GM18502 (cell line): ENCODE results near the gene CASTOR2.
"Not testable (repeated sequence)": the region's sequence is repeated elsewhere in the genome, so short reads cannot be mapped to it uniquely, and the experiment has no call there.

Experiments used
- ATAC-seq: cut with Tn5 transposase; IDR thresholded peaks from one replicate; pipeline ENCODE4 v1.9.1; 2021; ENCODE audit warnings: mild to moderate bottlenecking; ENCODE audit not compliant: unreplicated experiment, poor library complexity

The CASTOR2 gene

DNA sequence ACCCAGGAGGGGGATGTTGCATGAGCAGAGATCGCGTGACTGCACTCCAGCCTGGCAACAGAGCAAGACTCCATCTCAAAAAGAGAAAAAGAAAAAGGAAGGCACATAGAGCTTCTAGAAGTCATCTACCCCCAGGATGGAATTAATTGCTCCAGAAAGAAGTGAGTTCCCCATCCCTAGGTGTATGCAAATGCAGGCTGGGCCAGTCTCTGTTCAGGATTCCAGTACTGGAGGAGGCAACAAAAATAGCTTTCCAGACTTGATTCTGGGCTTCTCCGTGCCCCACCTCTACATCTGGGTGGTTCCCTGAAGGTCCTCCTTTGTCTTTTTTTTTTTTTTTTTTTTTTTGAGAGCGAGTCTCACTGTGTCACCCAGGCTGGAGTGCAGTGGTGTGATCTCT is 28.6 kb downstream of the CASTOR2 start:
- no peak for ATAC-seq

DNA sequence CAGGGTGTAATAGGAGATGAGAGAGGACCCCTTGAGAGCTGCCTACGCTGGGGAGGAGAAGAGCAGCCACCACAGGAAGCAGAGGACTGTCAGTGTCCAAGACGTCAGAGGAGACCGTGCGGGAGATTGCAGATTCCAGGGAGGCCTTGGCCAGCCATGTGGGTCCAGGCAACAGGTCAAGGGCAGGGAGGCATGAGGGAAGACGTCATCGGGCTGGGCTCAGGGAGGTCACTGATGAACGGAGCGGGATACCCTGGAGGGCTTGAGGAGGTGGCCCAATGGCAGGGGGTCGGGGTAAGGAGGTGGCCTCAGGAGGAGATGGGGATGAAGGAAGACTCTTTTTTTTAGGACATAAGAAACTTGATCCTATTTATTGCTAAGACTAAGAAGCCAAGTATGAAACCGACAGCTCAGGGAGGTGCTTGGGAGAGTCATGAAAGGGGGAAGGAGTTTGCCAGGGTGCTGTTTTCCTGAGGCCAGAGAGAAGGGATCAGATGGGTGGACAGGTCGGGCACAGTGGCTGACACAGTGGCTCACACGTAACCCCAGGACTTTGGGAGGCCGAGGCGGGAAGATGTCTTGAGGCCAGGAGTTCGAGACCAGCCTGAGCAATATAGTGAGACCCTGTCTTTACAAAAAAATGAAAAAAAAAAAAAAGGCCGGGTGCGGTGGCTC is 30.5 kb downstream of the CASTOR2 start:
- ATAC-seq, result not testable (repeated sequence)

DNA sequence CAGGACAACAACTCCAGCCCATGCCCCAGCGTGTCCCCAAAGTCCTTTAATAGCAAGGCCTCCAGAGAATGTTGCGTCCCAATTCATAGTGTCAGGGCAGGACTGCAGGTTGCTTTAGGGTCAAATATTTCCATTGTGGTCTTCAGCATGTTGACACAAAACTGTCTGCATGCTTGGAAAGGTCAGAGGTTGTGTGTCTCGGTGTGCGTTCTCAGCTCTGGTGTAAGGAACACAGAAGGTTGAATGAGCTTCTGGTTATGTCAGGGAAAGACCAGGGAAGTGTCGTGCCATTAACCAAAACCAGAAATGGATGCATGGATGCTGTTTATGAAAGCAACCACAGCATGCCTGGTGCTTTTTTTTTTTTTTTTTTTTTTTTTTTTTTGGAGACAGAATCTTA is 31.9 kb downstream of the CASTOR2 start:
- ATAC-seq, result not testable (repeated sequence)

DNA sequence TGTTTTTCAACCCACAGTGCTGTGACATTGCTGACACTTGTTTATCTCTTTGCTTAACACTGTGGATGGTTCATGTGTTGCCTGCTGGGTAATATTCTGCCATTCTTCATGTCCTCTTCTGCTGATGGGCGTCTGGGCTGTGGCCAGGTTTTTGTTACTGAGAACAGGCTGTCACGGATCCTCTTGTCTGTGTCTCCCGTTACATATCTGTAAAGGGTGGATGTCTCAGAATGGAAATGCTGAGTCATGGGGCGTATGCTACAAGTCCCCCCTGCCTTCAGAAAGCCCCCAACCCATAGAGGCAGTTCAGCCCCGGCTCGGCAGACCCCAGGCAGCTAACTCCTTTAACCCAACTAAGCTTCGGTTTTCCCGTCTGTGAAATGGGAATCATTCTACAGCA is 33.3 kb downstream of the CASTOR2 start:
- ATAC-seq, result not testable (repeated sequence)

DNA sequence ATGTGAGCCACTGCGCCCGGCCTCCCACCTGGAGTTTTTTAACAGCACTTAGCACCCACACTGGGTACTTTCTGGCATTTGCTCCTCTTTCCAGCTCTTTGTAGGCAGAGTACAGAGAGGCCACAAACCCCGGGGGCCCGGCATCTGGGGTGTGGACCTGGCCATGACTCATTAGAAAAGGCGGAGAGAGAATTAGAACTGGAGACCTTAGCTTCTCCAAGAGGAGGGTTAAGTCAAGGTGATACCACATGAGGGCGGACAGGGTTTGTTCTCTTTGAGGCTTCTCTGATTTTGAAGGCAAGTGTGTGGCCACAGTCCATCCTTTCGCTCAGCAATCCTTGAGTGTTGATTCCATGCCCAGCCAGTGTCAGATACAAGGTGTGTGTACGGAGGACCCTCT is 36.9 kb downstream of the CASTOR2 start:
- not testable (repeated sequence) for ATAC-seq

DNA sequence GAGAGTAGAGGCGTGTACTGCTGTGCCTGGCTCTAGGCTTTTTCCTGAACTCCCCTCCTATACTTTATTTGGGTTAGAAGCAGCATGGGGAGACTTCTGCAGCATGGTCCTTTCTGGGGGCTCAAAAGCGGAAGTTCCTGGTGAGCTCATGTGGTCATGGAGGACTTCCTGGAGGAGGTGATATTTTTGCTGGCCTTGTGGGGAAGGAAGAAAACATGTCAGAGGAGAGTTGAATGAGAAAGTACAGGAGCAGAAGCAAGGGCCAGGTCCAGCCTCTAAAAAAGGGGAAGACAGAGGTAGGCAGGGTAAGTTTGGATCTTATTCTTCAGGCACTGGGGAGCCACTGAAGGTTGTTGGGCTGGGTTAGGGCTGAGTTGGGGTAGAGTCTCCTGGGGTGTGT is 45.5 kb downstream of the CASTOR2 start:
- no peak for ATAC-seq

DNA sequence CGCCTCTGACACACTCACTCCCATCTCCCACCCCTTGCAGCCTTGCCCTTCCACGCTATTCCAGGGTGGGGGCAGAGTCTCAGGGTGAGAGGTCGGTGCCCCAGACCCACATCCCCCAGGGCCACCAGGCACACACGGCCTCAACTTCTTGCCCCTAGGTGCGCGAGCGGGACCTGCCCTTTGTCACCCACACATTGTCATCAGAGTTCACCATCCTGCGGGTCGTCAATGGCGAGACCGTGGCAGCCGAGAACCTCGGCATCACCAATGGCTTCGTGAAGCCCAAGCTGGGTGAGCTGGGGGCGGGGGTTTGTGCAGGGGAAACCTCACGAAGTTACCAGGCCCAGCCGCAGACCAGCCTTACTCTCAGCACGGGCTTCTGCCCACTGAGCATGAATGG is 53.3 kb downstream of the CASTOR2 start:
- no peak for ATAC-seq

DNA sequence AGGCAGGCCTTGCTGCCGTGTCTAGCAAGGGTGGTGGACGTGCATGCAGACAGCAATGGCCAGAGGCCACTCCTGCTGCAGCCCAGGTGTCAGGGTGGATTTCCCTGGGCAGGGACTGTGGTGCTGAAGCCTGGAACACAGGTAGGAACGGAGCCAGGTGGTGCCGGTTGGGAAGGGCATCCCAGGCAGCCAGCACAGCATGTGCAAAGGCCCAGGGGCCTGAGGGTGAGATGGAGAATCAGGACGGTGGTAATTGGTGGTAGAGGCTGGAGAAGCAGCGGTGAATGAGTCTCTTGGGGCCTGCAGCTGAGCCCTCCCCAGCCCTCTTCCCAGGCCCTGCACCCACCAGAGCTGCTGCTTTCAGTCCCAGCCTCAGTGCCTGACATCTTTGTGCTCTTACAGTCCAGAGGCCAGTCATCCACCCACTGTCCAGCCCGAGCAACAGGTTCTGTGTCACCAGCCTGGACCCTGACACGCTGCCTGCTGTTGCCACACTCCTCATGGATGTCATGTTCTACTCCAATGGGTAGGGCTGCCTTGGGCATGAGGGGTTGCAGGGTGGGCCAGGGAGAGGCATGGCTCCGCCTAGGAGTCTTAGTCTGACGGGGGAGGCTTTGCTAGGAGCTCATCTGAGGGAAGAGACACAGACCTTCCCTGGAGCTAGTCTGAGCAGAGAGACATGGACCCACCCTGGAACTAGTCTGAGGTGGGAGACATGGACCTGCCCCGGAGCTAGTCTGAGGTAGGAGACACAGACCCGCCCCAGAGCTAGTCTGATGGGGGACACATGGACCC is 54.3 kb downstream of the CASTOR2 start:
- no peak for ATAC-seq

DNA sequence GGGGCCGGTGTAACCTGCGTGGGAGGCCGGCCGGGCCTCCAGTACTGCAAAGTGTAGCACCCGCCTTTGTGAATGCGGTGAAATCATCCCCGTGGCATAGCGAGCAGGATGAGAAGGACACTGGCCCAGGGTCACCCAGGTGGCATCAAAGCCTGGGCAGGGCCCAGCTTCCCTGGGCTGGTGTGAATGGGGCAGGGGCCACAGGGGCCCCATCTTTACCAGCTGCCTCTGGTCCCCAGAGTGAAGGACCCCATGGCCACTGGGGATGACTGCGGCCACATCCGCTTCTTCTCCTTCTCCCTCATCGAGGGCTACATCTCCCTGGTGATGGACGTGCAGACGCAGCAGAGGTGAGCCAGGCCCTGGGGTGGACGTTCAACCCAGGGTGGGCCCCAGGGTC is 55.3 kb downstream of the CASTOR2 start:
- no peak for ATAC-seq

DNA sequence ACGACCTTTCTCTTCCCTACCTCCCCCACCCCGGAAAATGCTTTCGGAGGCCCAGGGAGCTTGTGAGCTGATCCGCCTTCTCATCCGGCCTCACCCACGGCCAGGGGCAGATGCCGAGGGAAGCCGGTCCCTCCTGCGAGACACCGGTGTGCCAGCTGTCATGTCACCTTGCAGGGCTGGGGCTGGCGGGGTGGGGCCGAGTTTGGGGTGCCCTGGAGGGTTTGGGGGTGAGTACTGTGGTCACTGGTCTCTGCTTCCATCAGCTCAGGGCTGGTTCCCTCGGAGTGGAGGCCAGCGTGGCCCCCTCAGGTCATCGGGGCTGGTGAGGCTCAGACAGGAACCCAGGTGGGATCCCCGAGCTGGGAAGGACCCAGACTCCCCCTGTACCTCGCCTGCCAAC is 60.4 kb downstream of the CASTOR2 start:
- no peak for ATAC-seq

DNA sequence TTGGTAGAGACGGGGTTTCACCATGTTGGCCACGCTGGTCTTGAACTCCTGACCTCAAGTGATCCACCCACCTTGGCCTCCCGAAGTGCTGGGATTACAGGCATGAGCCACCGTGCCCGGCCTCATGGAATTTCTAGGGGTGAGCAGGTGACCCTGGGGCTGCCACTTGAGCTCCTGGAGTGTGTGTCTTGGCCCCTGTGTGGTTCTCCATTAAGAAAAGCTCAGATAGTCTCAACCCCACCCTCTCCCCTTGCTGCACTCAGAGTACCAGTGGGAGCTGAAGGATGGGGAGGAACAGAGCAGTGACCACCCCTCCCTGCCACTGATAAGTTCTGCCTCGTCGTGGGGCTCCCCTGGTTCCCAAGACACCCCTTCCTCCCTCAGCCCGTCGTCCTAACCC is 63.8 kb downstream of the CASTOR2 start:
- no peak for ATAC-seq

DNA sequence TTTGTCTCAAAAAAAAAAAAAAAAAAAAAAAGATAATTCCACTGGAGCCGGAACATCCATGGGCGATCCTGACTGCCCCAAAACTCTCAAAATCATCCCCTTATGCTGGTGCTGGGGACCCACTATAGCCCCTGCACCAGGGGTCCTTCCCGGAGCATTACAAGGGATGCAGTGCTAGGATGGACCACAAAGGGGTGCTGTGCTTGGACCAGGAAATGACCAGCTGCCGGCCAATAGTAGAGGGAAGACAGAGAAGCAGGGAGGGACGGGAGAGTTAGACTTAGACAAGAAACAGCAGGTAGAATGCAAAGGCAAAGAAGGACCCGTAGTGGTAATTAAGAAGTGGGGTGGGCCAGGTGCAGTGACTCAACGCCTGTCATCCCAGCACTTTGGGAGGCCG is 68.6 kb downstream of the CASTOR2 start:
- ATAC-seq, result no peak

DNA sequence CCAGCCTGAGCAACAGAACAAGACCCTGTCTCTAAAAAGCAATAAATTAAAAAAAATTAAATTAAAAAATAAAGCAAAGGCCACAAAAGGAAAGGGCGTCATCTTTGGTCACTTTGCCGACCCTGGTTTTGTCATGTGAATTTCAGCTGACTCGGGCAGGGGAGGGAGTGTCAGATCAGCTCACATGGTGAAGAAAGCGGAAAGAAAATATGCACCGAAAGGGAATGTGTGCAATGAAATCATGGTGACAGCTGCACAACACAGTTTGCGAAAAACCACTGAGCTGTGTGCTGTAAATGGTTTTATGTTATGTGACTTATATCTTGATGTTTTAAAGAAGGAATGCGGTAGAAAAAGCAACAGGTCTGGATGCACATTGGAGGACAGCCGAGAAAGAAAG is 69.3 kb downstream of the CASTOR2 start:
- no peak for ATAC-seq

DNA sequence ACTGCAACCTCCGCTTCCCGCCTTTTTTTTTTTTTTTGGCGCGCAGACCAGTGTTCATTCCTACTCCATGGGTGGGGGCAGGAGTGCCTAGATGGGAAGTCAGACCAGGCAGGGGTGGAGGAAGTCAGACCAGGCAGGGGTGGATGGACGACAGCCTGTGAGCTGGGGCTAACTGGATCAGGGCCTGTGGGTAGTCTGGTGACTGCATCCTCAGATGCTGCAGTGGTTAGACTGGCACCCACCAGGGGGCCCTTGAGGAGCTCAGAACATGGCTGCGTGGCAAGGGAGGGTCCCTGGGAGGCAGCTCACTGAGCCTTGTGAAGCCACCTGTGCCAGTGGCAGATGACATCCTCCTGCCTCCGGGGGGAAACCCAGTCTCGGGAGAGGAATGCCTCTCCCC is 74.0 kb downstream of the CASTOR2 start:
- ATAC-seq, result no peak

DNA sequence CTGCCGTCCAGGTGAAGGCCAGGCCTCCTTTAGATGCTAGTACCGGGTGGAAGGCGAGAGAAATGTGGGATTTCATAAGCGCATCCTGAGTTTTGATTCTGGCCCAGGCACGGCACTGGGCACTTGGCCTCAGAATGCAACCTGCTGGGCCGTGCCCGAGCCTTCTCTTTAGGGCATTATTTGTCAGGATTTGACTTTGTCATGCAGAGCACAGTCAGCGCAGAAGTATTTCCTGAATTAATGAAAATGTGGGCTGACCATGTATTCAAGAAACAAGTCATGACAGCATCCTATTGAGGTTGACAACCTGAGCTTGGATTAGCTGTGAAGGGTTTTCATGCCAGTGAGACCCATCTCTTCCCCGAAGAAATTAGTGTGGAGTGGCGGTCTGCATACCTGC is 74.7 kb downstream of the CASTOR2 start:
- no peak for ATAC-seq

DNA sequence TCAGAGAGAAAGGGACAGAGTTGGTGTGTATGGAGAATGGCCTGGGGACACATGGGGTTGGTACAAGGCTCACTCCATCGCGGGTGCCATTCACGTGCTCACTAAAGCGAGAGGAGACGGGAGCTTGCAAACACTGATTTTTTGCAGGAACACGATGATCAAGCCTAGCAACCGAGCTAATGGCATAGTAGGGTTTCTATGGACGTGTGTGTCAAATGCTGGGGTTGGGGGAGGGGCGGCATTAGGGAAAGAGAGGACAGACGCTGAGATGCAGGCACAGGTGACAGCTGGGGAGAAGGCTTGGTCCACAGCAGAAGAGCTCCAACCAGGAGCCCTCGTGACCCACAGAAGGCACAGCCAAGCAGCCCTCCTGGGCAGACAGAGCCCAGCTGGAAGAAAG is 75.2 kb downstream of the CASTOR2 start:
- no peak for ATAC-seq

DNA sequence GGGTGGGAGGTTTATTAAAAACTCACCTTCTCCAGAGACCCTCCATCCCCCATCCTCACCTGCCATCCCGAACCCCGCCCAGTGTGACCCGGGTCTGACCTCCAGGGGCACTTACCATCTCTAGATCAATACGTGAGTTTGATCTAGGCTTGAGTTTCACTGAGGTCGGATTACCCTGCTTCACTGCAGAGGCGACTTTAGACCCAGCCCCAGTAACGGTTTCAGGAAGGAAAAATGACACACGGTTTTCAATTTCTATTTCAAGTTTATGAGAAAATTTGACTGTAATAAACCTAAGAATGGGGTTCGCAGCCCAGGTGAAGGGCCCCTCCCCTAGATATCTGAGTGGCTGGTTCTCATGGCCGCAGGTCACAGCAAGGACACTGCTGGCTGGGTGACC is 76.0 kb downstream of the CASTOR2 start:
- ATAC-seq, result no peak

DNA sequence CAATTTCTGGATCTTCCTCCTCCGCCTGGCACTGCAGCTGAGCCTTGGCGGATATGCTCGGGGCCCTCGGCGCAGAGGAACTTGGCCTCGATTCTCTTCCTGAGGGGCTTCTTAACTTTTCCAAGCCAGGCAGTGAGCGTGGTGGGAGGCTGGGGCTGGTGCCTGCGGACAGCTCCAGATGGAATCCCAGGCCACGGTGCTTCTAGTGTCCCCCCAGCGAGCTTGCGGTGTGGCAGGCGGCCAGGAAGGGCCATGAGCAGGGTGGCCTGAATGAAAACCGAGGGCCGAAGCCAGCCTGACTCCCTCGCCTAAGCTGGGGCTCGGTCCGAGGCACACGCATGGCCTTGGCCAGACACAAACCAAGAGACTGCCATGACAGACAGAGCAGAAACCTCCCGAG is 77.8 kb downstream of the CASTOR2 start:
- no peak for ATAC-seq

DNA sequence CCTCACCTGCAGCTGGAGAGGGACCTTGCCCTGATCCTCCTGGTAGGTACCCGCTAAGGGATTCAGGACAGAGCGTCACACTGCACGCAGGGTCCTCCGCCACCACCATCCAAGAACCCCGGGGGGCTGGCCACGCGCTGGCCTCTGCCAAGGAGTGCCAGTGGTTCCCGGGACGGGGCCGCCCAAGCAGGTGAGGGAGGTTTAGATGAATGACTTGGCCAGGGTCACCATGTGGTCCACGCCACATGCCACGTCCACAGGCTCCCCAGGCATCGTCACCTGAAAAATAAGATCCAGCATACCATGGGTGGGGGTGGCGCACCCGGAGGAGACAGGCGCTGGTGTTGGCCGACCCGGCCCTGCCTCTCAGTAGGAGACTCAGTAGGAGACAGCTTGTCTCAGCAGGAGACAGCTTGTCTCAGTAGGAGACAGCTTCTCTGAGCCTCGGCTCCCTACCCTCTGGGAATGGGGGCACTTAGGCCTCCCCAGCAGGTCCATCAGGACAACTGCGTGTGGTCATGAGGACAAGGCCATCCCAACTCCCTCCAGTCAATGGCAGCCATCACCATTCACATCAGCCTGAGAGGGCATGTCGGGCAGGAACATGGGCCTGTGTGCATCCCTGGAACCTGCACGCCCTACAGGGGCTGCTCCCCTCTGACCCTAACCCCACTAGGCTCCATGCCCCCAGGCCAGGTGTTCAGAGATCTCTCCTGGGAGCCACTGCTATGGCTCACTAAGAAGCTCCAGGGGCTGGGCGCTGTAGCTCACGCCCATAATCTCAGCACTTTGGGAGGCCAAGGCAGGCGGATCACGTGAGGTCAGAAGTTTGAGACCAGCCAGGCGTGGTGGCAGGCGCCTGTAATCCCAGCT is 78.6 kb downstream of the CASTOR2 start:
- no peak for ATAC-seq

DNA sequence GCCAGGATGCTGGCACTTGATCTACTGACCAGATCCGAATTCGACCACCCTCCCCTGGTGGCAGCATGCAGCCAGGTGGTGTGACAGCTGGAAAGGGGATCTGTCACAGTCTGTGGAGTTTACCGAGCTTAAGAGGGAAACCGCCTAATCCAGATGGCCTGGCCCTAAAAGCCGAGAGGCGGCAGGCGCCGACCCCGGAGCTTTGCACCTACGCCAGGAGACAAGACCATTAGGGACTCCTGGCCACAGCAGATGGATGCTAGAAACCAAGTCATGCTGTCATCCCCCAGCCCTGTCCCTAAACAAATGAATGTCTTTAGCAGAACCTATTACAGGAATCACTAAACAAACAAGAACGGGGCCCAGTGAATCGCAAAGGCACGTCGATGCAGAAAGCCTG is 81.4 kb downstream of the CASTOR2 start:
- ATAC-seq, result no peak
